GM15510 (cell line): ENCODE data around the gene C22orf39.

Source experiments
- POLR2A ChIP-seq: IDR thresholded peaks from 3 replicates; pipeline ENCODE4 v1.6.1; 2011; ENCODE audit warnings: borderline replicate concordance; ENCODE audit not compliant: insufficient read length; ENCODE audit errors: extremely low read depth

Gene C22orf39

GRCh38 chr22:19447330-19448075 lies at the start of gene C22orf39:
C22orf39 (minus strand) TSS chr22:19447711; CDS start chr22:19447688, 23 bp downstream.
- peak; percentile 88 for TF ChIP-seq POLR2A

- no peak for TF ChIP-seq POLR2A
Measured at GRCh38 chr22:19497245-19497644, 49.7 kb upstream of the C22orf39 start.

GRCh38 chr22:19496324-19496630 lies 48.8 kb upstream of the C22orf39 start:
- TF ChIP-seq POLR2A = no peak

- no peak for TF ChIP-seq POLR2A
Measured at GRCh38 chr22:19495562-19496323, 48.2 kb upstream of the C22orf39 start.

GRCh38 chr22:19494676-19495173 lies 47.2 kb upstream of the C22orf39 start:
- TF ChIP-seq POLR2A = no peak

- no peak for TF ChIP-seq POLR2A
Measured at GRCh38 chr22:19494001-19494560, 46.6 kb upstream of the C22orf39 start.

GRCh38 chr22:19492504-19493174 lies 45.1 kb upstream of the C22orf39 start:
- no peak for TF ChIP-seq POLR2A

- TF ChIP-seq POLR2A = no peak
Measured at GRCh38 chr22:19490628-19491230, 43.2 kb upstream of the C22orf39 start.

GRCh38 chr22:19488884-19489843 lies 41.7 kb upstream of the C22orf39 start:
- no peak for TF ChIP-seq POLR2A

GRCh38 chr22:19488285-19488684 lies 40.8 kb upstream of the C22orf39 start:
- TF ChIP-seq POLR2A = no peak

- TF ChIP-seq POLR2A = no peak
Measured at GRCh38 chr22:19483481-19484244, 36.2 kb upstream of the C22orf39 start.

- no peak for TF ChIP-seq POLR2A
Measured at GRCh38 chr22:19482297-19482696, 34.8 kb upstream of the C22orf39 start.

- no peak for TF ChIP-seq POLR2A
Measured at GRCh38 chr22:19480789-19481188, 33.3 kb upstream of the C22orf39 start.

GRCh38 chr22:19480173-19480568 lies 32.7 kb upstream of the C22orf39 start:
- TF ChIP-seq POLR2A = no peak
